Measurements from ENCODE around the gene CSF1.
A peak's percentile ranks its signal among the peaks of the same experiment; 100 is the strongest.

CSF1 gene

DNA sequence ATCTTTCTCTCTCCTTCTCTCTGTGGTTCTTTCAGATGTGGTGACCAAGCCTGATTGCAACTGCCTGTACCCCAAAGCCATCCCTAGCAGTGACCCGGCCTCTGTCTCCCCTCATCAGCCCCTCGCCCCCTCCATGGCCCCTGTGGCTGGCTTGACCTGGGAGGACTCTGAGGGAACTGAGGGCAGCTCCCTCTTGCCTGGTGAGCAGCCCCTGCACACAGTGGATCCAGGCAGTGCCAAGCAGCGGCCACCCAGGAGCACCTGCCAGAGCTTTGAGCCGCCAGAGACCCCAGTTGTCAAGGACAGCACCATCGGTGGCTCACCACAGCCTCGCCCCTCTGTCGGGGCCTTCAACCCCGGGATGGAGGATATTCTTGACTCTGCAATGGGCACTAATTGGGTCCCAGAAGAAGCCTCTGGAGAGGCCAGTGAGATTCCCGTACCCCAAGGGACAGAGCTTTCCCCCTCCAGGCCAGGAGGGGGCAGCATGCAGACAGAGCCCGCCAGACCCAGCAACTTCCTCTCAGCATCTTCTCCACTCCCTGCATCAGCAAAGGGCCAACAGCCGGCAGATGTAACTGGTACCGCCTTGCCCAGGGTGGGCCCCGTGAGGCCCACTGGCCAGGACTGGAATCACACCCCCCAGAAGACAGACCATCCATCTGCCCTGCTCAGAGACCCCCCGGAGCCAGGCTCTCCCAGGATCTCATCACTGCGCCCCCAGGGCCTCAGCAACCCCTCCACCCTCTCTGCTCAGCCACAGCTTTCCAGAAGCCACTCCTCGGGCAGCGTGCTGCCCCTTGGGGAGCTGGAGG, 12.7 kb downstream of the CSF1 start:
- DNase-seq: no peak

DNA sequence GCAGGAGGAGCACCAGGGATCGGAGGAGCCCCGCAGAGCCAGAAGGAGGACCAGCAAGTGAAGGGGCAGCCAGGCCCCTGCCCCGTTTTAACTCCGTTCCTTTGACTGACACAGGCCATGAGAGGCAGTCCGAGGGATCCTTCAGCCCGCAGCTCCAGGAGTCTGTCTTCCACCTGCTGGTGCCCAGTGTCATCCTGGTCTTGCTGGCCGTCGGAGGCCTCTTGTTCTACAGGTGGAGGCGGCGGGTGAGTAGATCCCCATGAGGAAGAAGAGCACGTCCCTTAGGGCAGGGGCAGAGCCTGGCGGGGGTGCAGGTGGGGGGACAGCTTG, 13.3 kb downstream of the CSF1 start:
- DNase-seq: no peak

DNA sequence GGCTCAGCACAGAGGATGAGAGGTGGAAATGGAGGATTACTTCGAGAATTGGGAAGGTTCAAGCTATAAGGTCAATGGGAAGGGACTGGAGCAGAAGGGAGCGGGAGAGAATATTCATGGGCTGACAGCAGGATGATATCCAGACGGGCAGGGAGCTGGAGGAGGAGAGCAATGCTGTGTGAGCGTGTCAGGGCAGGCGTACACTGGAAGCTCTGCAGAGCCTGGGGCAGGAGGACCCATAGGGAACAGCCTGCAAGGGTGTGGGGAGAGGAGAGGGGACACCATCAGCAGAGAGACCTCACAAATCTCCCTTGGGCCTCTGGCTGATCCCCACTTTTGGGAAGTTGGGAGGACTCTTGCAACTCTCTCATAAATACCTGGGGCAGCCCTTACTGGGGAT, 13.7 kb downstream of the CSF1 start:
- DNase-seq: no peak

DNA sequence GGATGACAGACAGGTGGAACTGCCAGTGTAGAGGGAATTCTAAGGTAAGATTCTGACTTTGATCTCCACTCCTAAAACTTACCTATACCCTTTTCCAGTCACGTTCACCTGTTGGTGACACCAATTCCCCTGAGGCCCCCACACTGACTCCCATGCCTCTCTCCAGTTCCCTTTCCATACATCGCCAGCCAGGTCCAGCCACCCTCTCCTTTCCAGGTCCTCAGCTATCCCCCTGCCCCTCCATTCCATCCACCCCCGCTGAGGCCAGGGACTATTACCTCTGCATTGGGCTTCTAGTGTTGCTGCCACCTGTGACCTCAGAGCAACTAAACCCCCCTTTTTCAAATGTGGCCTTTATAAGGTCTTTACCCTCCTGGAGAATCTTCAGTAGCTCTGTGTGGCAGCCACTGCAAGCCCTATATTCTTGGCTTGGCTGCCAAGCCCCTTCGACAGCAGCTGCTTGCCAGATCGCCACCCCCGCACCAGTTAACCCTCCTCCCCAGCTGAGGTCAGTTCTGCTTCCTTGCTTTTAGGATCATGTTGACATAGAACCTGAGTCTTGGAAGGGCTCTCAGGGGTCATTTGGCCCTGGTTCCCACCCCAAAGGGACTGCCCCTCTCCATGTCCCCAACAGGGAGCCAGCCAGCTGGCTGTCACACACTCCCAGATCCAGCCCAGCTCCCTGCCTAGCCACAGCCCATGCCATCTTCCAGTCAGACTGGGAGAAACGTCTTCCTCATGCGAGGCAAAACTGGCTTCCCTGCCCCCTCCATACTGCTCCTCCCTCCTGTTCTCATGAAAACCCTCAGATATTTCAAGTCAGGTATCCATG, 14.7 kb downstream of the CSF1 start:
- DNase-seq: no peak

DNA sequence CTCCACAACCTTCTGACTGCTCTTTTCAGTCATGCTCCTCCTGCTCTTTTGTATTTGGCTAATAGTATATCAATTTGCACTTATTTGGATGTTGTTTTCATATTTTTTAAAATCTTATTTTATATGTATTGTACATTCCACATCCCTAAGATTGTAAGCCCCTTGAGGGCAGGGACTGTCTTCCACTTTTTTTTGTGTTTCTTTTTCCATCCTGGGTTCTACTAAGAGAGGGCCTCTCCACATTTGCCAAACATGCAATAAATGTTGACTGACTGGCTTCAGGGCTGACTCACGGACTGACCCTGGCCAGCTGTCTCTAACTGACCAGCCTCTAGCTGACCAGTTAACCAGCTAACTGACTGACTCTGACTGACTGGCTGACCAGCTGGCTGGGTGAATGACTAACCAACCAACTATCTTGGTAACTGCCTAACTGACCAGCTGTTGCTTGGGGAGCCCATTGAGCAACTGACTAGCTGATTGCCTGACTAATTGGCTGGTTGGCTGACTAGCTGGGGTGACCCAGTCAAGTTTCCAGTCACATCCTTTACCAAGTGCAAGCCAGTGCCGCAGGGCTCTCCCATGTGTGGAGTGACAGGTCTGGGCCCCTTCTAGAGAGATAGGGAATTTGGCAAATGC, 16.1 kb downstream of the CSF1 start:
- DNase-seq: no peak

DNA sequence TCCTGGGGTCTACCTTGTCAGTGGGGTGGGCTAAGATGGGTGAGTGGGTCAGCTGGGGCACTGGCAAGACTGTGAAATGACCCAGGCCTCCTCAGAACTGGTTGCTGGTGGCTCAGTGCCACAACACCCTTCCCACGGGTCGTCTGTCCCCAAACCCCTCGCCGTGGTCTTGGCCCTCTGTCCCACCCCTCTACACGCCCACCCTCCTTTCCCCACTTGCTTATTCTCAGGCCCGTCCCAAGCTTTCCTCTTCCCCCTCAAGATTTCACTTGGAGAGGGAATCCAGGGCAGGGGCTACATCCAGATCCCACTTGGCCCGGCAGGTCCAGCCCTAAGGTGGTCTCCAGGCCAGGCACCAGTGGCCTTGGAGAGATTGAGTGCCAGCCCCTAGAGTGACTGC, 16.7 kb downstream of the CSF1 start:
- DNase-seq: no peak

DNA sequence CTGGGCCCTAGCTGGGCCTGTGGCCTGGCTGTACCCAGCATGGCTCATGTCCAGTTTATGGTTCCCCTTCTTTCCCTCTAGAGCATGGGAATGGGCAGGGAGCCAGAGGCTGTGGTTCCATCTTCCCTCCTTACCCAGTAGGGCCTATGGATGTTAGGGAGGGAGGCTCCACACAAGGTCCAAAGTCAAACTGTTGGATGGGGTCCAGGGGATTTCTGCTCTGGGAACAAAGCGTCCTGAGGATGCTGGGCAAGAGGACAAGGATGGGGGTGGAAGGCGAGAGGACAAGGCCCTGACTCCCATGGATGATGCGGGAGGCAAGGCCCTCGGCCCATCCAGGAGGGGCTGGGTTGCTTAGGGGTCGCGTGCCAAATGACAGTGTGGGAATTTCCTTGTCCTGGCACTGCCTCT, 17.3 kb downstream of the CSF1 start:
- no peak for DNase-seq

DNA sequence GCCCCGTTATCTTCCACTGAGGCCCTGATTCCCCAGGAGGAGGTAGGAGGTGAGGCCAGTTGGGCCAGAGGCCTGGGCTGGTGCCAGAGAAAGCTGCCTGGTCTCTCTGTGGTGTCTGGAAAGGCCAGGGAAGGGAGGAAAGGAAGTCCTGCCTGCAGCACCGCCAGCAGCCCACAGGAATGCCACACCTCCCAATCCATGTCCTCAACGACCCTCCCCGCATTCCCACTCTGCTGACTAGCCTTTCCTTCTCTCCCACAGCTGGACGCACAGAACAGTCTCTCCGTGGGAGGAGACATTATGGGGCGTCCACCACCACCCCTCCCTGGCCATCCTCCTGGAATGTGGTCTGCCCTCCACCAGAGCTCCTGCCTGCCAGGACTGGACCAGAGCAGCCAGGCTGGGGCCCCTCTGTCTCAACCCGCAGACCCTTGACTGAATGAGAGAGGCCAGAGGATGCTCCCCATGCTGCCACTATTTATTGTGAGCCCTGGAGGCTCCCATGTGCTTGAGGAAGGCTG, 18.0 kb downstream of the CSF1 start:
- DNase-seq: no peak

DNA sequence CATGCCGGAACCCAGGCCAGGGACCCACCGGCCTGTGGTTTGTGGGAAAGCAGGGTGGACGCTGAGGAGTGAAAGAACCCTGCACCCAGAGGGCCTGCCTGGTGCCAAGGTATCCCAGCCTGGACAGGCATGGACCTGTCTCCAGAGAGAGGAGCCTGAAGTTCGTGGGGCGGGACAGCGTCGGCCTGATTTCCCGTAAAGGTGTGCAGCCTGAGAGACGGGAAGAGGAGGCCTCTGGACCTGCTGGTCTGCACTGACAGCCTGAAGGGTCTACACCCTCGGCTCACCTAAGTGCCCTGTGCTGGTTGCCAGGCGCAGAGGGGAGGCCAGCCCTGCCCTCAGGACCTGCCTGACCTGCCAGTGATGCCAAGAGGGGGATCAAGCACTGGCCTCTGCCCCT, 18.5 kb downstream of the CSF1 start:
- DNase-seq: no peak

DNA sequence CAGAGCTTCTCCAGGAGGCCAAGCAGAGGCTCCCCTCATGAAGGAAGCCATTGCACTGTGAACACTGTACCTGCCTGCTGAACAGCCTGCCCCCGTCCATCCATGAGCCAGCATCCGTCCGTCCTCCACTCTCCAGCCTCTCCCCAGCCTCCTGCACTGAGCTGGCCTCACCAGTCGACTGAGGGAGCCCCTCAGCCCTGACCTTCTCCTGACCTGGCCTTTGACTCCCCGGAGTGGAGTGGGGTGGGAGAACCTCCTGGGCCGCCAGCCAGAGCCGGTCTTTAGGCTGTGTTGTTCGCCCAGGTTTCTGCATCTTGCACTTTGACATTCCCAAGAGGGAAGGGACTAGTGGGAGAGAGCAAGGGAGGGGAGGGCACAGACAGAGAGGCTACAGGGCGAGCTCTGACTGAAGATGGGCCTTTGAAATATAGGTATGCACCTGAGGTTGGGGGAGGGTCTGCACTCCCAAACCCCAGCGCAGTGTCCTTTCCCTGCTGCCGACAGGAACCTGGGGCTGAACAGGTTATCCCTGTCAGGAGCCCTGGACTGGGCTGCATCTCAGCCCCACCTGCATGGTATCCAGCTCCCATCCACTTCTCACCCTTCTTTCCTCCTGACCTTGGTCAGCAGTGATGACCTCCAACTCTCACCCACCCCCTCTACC, 19.1 kb downstream of the CSF1 start:
- DNase-seq: no peak

DNA sequence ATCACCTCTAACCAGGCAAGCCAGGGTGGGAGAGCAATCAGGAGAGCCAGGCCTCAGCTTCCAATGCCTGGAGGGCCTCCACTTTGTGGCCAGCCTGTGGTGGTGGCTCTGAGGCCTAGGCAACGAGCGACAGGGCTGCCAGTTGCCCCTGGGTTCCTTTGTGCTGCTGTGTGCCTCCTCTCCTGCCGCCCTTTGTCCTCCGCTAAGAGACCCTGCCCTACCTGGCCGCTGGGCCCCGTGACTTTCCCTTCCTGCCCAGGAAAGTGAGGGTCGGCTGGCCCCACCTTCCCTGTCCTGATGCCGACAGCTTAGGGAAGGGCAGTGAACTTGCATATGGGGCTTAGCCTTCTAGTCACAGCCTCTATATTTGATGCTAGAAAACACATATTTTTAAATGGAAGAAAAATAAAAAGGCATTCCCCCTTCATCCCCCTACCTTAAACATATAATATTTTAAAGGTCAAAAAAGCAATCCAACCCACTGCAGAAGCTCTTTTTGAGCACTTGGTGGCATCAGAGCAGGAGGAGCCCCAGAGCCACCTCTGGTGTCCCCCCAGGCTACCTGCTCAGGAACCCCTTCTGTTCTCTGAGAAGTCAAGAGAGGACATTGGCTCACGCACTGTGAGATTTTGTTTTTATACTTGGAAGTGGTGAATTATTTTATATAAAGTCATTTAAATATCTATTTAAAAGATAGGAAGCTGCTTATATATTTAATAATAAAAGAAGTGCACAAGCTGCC, 19.8 kb downstream of the CSF1 start:
- no peak for DNase-seq

DNA sequence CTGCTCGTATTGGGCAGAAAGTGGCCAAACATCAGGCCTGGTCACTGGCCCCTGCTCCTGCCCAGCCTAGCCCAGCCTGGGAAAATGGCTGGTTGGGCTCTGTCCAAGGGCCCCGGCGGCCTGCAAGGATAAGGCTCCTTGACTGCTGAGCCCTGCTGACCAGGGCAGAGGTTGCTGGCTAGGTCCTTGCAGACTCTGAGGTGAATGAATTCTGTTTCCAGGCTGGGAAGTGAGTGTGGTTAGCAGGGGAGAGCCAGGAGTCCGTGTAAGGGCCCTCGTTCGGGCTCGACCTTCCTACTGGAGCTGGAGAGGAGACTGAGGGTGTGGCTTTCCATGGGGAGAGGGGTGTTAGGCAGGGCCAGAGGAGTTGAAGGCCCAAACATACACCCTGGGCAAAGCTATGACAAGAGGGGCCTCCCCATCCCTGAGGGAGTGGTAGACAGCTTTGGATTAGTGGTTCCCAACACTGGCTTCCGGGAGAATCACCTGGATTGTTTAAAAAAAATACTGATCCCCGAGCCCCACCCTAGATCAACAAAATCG, 20.6 kb downstream of the CSF1 start:
- peak; percentile 37 for DNase-seq

DNA sequence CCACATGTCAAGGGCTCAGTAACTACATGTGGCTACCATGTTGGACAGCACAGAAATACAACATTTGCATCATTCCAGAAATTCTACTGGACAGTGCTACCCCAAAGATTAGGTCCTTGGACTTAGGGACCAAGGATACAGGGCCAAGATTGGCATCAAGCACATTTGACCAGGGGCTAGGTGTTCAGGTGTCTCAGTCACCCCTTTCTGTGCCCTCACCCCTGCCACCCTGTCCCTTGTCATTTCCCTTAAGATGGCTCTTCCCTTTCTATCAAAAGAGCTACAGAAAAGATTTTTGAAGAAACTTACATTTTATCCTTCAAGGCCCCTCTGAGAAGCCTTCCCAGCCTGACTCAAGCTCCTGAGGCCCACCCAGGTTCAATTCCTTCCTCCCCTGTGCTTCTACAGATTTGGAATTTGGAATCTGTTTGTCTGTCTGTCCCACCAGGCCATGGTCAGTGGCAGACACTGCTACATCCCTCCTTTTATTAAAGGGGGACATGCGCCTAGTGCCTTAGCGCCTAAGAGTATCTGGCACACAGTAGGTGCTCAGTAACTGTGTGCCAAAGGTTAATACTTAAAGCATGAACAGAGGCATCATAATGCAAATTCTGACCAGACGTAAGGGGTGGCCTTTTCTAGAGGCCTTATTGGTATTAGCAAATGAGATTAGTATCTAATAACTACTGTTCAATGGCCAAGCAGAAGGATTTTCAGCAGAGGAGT, 21.4 kb downstream of the CSF1 start:
- no peak for DNase-seq

DNA sequence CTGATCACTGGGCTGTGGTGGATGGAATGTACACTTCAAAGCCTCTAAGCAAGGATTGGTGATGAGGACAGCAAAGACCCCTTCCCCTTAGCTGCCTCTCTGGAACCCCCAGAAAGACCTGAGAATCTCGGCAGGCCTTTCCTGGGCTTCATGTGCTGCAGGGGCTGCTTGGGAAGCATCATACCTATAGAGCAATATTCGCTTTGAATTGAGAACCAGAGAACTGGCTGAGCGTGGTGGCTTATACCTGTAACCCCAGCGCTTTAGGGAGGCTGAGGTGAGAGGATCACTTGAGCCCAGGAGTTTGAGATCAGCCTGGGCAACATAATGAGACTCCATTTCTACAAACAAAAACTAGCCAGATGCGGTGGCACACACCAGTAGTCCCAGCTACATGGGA, 22.0 kb downstream of the CSF1 start:
- no peak for DNase-seq

DNA sequence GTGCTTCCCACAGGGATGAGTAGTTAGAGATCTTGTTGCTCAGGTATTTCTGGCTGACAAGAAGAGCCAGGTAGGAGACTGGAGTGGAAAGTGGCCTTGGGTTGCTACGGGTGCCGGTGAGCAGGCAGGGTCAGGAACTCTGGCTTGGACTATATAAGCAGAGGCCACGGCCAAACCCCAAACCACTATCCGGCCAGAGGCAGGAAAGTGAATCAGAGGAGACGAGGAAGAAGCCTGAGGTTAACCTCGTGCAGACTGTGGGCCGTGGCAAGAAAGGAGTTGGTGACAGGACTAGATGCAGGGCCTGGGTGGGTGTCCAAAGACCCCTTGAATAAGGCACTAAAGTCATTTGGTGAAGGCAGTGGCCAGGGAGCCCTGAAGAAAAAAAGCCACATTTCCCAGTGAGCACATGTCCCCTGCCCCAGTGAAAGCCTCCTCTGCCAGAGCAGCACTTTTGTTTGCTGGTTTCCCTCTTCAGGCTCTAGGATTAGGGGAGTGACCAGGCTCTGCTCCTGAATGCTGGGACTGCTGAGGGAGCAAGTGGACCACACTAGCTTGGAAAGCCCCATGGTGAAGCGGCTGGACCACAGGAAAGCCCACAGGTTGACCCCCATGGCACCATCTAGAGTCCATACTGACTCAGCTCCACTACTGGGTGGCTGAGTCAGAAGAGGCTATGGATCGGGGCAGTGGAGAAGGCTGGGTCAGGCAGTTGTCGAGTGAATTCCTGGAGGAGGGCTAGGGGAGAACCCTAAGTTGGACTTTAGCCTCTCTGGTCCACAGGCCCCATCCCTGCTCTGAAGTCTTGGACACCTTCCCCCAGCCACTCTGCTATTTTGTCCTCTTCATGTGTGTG, 23.4 kb downstream of the CSF1 start:
- DNase-seq: no peak

DNA sequence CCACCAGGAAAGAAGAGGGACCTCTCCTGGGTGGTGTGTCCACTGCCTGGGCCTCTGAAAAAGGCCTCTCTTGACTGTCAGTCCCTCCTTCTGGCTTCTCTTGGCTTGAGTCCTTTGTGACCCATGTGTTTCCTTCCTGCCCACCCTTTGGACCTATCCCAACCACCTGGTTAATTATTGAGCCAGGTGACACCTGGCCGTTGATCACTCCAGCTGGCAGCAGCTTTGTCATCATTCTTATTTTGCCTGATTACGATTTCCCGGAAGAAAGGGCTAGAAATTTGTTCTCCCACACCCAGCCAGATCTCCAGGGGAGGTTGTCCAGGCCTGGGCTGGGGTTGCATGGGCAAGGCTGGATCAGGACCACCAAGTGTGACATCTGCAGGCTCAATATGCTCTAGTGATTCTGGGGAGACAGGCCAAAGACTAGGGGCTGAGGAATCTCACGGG, 24.8 kb downstream of the CSF1 start:
- no peak for DNase-seq

DNA sequence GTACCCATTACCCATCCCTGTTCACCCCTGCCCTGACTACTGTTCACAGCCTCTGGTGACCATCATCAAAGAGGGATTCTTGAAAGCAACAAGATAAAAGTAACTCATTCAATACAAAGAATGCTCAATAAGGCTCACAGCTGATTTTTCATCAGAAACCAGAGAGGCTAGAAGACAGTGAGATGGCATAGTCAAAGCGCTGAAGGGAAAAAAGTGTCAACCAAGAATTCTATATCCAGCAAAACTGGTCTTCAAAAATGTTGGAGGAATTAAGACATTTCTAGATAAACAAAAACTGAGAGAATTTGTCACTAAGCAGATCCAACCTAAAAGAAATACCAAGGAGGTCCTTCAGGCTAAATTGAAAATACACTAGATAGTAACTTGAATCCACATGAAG, 27.1 kb downstream of the CSF1 start:
- no peak for DNase-seq

DNA sequence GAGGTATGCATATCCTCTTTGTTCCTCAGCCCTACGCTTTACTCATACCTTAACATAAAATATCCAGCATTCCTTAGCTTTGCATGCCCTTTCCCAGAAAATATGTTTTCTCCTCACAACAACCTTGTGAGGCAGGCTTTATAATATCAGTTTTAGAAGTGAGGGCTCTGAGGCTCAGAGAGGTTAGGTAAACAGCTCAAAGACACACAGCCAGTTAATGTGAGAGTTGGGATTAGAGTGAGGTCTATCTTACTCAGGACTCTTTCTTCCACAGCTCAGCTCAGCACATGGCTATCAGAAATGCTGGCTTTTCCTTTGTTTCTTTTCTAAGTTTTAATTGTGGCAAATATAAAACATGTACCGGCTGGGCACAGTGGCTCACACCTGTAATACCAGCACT, 27.9 kb downstream of the CSF1 start:
- DNase-seq: no peak

DNA sequence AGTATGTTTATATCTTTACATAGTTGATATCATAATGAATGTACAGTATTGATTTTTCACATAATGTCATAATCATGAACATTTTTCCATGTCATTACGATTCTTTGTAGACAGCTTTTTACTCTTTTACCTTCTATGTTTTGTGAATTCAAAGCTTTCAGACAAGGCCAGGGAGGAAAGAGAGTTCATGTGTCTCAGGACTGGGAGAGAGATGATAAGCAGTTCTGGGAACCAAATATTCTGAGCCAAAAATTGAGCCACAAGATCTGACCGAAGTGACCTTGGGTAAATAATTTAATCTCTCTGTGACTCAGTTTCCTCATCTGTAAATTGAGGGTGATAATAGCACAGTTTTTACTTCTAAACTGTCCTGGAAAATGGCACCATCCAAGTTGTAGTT, 31.8 kb downstream of the CSF1 start:
- DNase-seq: no peak

DNA sequence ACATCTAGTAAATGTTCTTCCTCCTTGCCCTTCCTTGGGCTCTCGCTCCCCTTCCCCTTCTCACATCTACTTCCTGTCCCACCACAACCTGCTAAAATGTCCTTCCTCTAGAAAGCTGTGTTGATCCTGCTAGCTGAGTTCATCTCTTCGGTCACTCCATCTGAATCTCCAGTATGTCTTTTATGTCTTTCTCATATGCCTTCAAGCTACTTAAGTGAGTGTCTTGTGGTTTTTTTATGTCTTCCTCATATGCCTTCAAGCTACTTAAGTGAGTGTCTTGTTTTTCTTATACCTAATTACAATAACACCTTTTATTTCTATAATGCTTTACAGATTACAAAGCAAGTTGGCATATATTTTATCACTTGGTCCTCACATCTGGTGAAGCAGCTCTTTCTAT, 33.9 kb downstream of the CSF1 start:
- DNase-seq: no peak

Data from NCI-H510A (cell line).